ENCODE measurements around the gene GFM1. TPM values are rescaled to one million over a fixed set of nuclear protein-coding genes. Genes with fewer than 3 reads are reported as not detected.

The GFM1 gene
- total RNA-seq: 85.8 and 93.6 TPM in 2 replicates

- peak; percentile 92 to 98 for DNase-seq (ENCODE audit: low read depth in 2 of 2)
Observed at GRCh38 chr3:158644345-158644908, at the start of gene GFM1. Gene GFM1, plus strand, starts transcription at chr3:158644527. Its CDS starts 108 bp downstream, at chr3:158644635.

- no peak for DNase-seq (ENCODE audit: low read depth in 2 of 2)
Observed at GRCh38 chr3:158600787-158601186, 43.5 kb upstream of the GFM1 start.

- DNase-seq (ENCODE audit: low read depth in 2 of 2): no peak
Observed at GRCh38 chr3:158602227-158602626, 42.1 kb upstream of the GFM1 start.

GRCh38 chr3:158617982-158618875 lies 26.1 kb upstream of the GFM1 start:
- DNase-seq (ENCODE audit: low read depth in 2 of 2): no peak

GRCh38 chr3:158625881-158626280 lies 18.4 kb upstream of the GFM1 start:
- DNase-seq (ENCODE audit: low read depth in 2 of 2): no peak

- DNase-seq (ENCODE audit: low read depth in 2 of 2): no peak
Observed at GRCh38 chr3:158631981-158632380, 12.3 kb upstream of the GFM1 start.

GRCh38 chr3:158640646-158641045 lies 3.7 kb upstream of the GFM1 start:
- no peak for DNase-seq (ENCODE audit: low read depth in 2 of 2)

GRCh38 chr3:158642005-158642404 lies 2.3 kb upstream of the GFM1 start:
- DNase-seq (ENCODE audit: low read depth in 2 of 2): no peak

- DNase-seq (ENCODE audit: low read depth in 2 of 2): no peak
Observed at GRCh38 chr3:158642474-158643210, 1.7 kb upstream of the GFM1 start.

GRCh38 chr3:158649791-158650190 lies 5.5 kb downstream of the GFM1 start:
- peak; percentile 85 to 96 for DNase-seq (ENCODE audit: low read depth in 2 of 2)

- no peak for DNase-seq (ENCODE audit: low read depth in 2 of 2)
Observed at GRCh38 chr3:158651192-158651591, 6.9 kb downstream of the GFM1 start.

- no peak for DNase-seq (ENCODE audit: low read depth in 2 of 2)
Observed at GRCh38 chr3:158652463-158652862, 8.1 kb downstream of the GFM1 start.

- no peak for DNase-seq (ENCODE audit: low read depth in 2 of 2)
Observed at GRCh38 chr3:158658889-158659288, 14.6 kb downstream of the GFM1 start.

GRCh38 chr3:158659454-158660237 lies 15.3 kb downstream of the GFM1 start:
- peak; percentile 98 to 99 for DNase-seq (ENCODE audit: low read depth in 2 of 2)

GRCh38 chr3:158660711-158661110 lies 16.4 kb downstream of the GFM1 start:
- peak; percentile 81 to 91 for DNase-seq (ENCODE audit: low read depth in 2 of 2)

GRCh38 chr3:158663246-158663645 lies 18.9 kb downstream of the GFM1 start:
- no peak for DNase-seq (ENCODE audit: low read depth in 2 of 2)

- no peak for DNase-seq (ENCODE audit: low read depth in 2 of 2)
Observed at GRCh38 chr3:158663832-158664231, 19.5 kb downstream of the GFM1 start.

GRCh38 chr3:158666416-158666815 lies 22.1 kb downstream of the GFM1 start:
- DNase-seq (ENCODE audit: low read depth in 2 of 2): no peak

- DNase-seq (ENCODE audit: low read depth in 2 of 2): peak in 1 of 2 donors; percentile 69
Observed at GRCh38 chr3:158668506-158668905, 24.2 kb downstream of the GFM1 start.

- DNase-seq (ENCODE audit: low read depth in 2 of 2): peak in 1 of 2 donors; percentile 19
Observed at GRCh38 chr3:158671821-158672214, 27.5 kb downstream of the GFM1 start.
